ENCODE measurements around the gene PHETA2. TPM values are rescaled to one million over a fixed set of nuclear protein-coding genes. Genes with fewer than 3 reads are reported as not detected.
"Not testable (repeated sequence)": the region's sequence is repeated elsewhere in the genome, so short reads cannot be mapped to it uniquely, and the experiment has no call there.

Gene PHETA2
- total RNA-seq, 1 donor from 2014 or later: 5.2 TPM

GRCh38 chr22:42114721-42115120, 40.7 kb downstream of the PHETA2 start:
- no peak overlapping the region for H3K27ac Mint-ChIP-seq
- H3K27me3 Mint-ChIP-seq: peaks cover 5% of the 10 kb centered on the region
- H3K4me1 Mint-ChIP-seq (ENCODE audit: low read depth): peaks cover 7% of the 10 kb centered on the region
- H3K36me3 Mint-ChIP-seq (ENCODE audit: insufficient read depth): peaks cover 6% of the 10 kb centered on the region
- DNase-seq (ENCODE audit: low spot score, unreplicated experiment): no peak
- H3K4me3 Mint-ChIP-seq (ENCODE audit: low read depth): no peak overlapping the region
- H3K9me3 Mint-ChIP-seq (ENCODE audit: low read depth): peaks cover 12% of the 10 kb centered on the region
- TF ChIP-seq CTCF (IDR thresholded peaks at IDR 0.05; ENCODE audit: unreplicated experiment): peak; percentile 35

- H3K4me1 Mint-ChIP-seq (ENCODE audit: low read depth): not testable (repeated sequence)
Observed at GRCh38 chr22:42115420-42115830, 41.4 kb downstream of the PHETA2 start.

GRCh38 chr22:42116848-42117424, 42.9 kb downstream of the PHETA2 start:
- no peak for TF ChIP-seq CTCF (IDR thresholded peaks at IDR 0.05; ENCODE audit: unreplicated experiment)
- DNase-seq (ENCODE audit: low spot score, unreplicated experiment): no peak
- Mint-ChIP-seq H3K36me3 (ENCODE audit: insufficient read depth) (peaks cover 6% of the 10 kb centered on the region), H3K4me1 (ENCODE audit: low read depth) (peaks cover 5% of the 10 kb centered on the region), H3K9me3 (ENCODE audit: low read depth) (peaks cover 12% of the 10 kb centered on the region), H3K27ac (peak overlapping the region; percentile 53), H3K4me3 (ENCODE audit: low read depth) (no peak overlapping the region), H3K27me3 (peaks cover 8% of the 10 kb centered on the region)

More at GRCh38 chr22:42115420-42115830, 41.4 kb downstream of the PHETA2 start:
- H3K9me3 Mint-ChIP-seq (ENCODE audit: low read depth): peaks cover 12% of the 10 kb centered on the region
- not testable (repeated sequence) for H3K27ac Mint-ChIP-seq; H3K36me3 Mint-ChIP-seq (ENCODE audit: insufficient read depth); DNase-seq (ENCODE audit: low spot score, unreplicated experiment); H3K27me3 Mint-ChIP-seq; H3K4me3 Mint-ChIP-seq (ENCODE audit: low read depth)

- H3K27me3 Mint-ChIP-seq; H3K36me3 Mint-ChIP-seq (ENCODE audit: insufficient read depth); H3K4me1 Mint-ChIP-seq (ENCODE audit: low read depth); H3K27ac Mint-ChIP-seq; H3K4me3 Mint-ChIP-seq (ENCODE audit: low read depth); DNase-seq (ENCODE audit: low spot score, unreplicated experiment); H3K9me3 Mint-ChIP-seq (ENCODE audit: low read depth): not testable (repeated sequence)
Observed at GRCh38 chr22:42120231-42121021, 46.4 kb downstream of the PHETA2 start.

GRCh38 chr22:42123529-42123928, 49.5 kb downstream of the PHETA2 start:
- not testable (repeated sequence) for H3K27me3 Mint-ChIP-seq; H3K4me1 Mint-ChIP-seq (ENCODE audit: low read depth); H3K9me3 Mint-ChIP-seq (ENCODE audit: low read depth)

GRCh38 chr22:42127606-42128005, 53.6 kb downstream of the PHETA2 start:
- no peaks in the 10 kb centered on the region for H3K9me3 Mint-ChIP-seq (ENCODE audit: low read depth)
- DNase-seq (ENCODE audit: low spot score, unreplicated experiment): no peak
- H3K27ac Mint-ChIP-seq: no peak overlapping the region
- peaks cover 3% of the 10 kb centered on the region for H3K4me1 Mint-ChIP-seq (ENCODE audit: low read depth)
- no peak overlapping the region for H3K4me3 Mint-ChIP-seq (ENCODE audit: low read depth)
- no peak for TF ChIP-seq CTCF (IDR thresholded peaks at IDR 0.05; ENCODE audit: unreplicated experiment)
- peaks cover 2% of the 10 kb centered on the region for H3K36me3 Mint-ChIP-seq (ENCODE audit: insufficient read depth)
- H3K27me3 Mint-ChIP-seq: no peaks in the 10 kb centered on the region

More at GRCh38 chr22:42123529-42123928, 49.5 kb downstream of the PHETA2 start:
- H3K36me3 Mint-ChIP-seq (ENCODE audit: insufficient read depth); H3K4me3 Mint-ChIP-seq (ENCODE audit: low read depth); H3K27ac Mint-ChIP-seq; DNase-seq (ENCODE audit: low spot score, unreplicated experiment): not testable (repeated sequence)

GRCh38 chr22:42128007-42128406, 54.0 kb downstream of the PHETA2 start:
- H3K27me3 Mint-ChIP-seq; DNase-seq (ENCODE audit: low spot score, unreplicated experiment); H3K36me3 Mint-ChIP-seq (ENCODE audit: insufficient read depth); H3K4me3 Mint-ChIP-seq (ENCODE audit: low read depth); H3K9me3 Mint-ChIP-seq (ENCODE audit: low read depth); H3K4me1 Mint-ChIP-seq (ENCODE audit: low read depth); H3K27ac Mint-ChIP-seq: not testable (repeated sequence)

Other genes with a start within 250 kb of the PHETA2 start
- 154 and 156 TPM in 2 replicates for gene SREBF2, start 241.1 kb upstream of the PHETA2 start, total RNA-seq
- not detected in 2 replicates for gene SHISA8, start 159.2 kb upstream of the PHETA2 start, total RNA-seq
- gene TNFRSF13C, start 147.4 kb upstream of the PHETA2 start, total RNA-seq: 1.3 and 1.6 TPM in 2 replicates
- gene CENPM, start 127.1 kb upstream of the PHETA2 start, total RNA-seq: 16.4 and 16.9 TPM in 2 replicates
- 24.4 and 25.1 TPM in 2 replicates for gene SEPTIN3, start 104.8 kb upstream of the PHETA2 start, total RNA-seq
- gene WBP2NL, start 75.5 kb upstream of the PHETA2 start, total RNA-seq: not detected in 2 replicates
- gene NAGA, start 3.4 kb upstream of the PHETA2 start, total RNA-seq: 16.9 and 17.2 TPM in 2 replicates
- 71.7 and 78.8 TPM in 2 replicates for gene SMDT1, start 5.5 kb downstream of the PHETA2 start, total RNA-seq
- 66.2 and 73.4 TPM in 2 replicates for gene NDUFA6, start 16.5 kb downstream of the PHETA2 start, total RNA-seq
- gene CYP2D6, start 56.6 kb downstream of the PHETA2 start, total RNA-seq: 8.0 and 10.3 TPM in 2 replicates
- 66.1 and 68.5 TPM in 2 replicates for gene TCF20, start 196.4 kb downstream of the PHETA2 start, total RNA-seq